SK-MEL-5 (cell line): ENCODE results near the gene COL5A1. TPM values are rescaled to one million over a fixed set of nuclear protein-coding genes. Genes with fewer than 3 reads are reported as not detected.
"Not testable (repeated sequence)": the region's sequence is repeated elsewhere in the genome, so short reads cannot be mapped to it uniquely, and the experiment has no call there.

Source experiments
- DNase-seq: peaks from one replicate; pipeline ENCODE4 v3.0.0-alpha.2; 2016; ENCODE audit warnings: low read depth, low spot score
- in situ Hi-C: cut with HindIII; loops from 2 replicates; pipeline ENCODE4 v1.10.0; 2016; ENCODE audit warnings: low sequenced_read_pairs, high pct_unique_total_duplicates, low pct_unique_long_range_greater_than_20kb
- total RNA-seq: library from RNA; depleted of rRNA; stranded (reverse); fragments of >200 nt; shearing (Covaris generic); gene quantifications from 2 replicates; pipeline ENCODE4 v1.2.3, GENCODE V29; 2014

Gene COL5A1
- total RNA-seq, 1 experiment from 2014 or later, result not detected

DNA sequence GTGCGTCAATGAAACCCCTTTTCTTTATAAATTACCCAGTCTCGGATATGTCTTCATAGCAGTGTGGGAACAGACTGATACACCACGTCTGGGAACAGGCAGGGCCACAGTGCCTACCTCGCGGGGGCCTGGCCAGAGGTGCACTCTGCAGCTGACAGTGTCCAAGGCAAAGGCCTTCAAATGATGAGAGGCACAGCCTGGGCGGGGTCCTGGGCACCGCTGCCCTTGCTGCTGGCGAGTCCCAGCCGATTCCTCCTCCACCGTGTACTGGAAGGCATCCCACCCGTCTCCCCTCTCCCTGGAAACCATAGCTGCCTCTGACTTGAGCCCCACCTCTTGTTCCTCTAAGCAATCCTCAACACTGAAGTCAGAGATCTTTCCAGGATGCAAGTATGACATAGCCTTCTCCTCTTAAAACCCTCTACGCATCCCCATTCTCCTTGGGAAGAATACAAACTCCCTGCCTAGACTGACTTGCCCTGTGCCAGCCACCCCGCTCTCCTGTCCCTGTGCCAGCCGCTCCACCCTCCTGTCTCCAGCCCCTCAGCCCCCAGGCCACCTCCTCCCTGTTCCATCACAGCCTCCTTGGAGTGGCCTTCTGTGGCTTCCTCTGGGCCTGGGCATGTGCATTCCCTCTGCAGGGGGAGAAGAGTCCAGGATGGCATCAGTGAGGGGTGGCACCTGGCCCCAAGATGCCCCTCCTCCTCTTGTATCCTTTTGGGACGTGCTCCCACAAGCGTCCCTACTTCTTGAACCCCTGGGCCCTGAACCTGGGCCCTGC, 8.1 kb upstream of the COL5A1 start:
- in situ Hi-C loops, result no loop called here
- DNase-seq, result no peak

DNA sequence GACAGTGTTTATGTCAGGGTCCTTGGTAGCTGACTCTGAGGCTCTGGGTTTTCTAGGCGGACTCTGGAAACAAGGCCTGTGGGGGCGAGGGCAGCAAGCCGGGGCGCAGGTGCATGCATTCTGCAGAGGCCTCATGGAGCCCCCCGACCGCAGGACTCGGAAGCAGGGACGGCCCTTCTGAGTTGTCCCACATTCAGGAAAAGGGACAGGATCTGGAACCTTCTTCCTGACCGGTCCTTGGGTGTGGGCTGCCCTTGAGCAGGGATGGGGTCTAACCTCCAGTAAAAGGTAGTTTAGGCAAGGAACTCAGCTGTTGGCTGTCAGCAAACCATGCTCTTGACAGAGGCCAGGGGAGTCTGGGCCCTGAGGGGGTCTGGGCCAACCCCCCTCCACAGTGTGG, 7.4 kb upstream of the COL5A1 start:
- no peak for DNase-seq
- in situ Hi-C loops, result no loop called here

DNA sequence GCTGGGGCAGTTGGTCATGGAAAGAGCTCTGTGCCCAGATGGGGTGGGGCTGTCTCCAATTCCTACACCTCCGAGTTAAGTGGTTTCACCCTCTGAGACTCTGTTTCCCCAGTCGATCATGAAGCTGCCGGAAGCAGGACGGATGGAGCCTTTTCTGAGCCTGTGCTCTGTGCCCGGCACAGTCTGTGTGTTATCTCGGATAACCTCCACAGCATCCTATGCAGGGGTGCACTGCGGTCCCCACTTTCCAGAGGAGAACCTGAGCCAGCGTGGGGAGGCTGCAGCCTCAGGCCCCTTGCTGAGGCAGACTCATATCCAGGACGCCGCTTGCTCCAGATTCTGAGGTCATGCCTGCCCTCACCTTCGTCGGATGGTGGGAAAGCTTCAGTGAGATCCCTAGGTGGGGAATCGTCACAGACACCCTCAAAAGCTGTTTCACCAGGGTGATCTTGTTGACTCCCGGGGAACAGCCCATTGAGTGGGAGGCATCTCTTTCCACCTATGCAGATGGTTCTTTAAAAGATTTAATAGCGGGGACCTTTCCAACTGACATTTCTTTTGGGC, 6.9 kb upstream of the COL5A1 start:
- in situ Hi-C loops, result no loop called here

DNA sequence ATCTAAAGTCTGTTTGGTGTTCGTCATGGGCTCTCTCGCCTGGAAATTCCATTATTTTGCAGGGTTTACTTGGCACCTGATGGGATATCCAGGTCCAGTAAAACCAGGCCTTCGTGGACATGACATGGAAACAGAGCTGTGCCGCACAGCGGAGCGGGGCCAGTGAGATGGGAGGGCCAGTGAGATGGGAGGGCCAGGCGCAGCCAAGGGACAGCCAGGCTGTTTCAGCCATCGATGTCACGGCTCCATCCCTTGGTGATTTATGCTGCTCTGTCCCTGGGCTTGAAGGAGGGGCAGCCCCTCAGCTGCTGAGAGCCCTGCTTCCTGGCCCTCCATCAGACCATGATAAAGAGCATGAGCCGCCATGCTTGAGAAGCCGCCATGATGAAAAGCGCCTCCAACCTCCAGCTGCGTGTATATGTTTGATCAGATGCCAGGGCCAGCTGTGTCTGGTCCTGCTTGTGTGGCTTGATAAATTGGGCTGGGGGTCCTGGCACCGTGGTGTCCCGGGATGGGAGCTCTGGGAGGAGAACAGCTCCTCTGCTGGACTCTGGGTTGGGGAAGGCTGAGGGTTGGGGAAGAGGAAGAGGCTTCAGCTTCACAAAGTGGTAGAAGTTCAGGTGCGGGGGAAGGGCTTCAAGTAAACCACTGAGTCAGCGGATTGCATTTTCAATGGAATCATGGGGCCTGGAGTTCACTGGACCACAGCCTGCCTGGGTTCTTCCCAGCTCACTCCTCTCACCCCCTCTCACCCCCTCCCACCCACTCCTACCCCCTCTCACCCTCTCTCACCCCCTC, 6.1 kb upstream of the COL5A1 start:
- in situ Hi-C loops, result no loop called here
- DNase-seq, result no peak

More for the DNA sequence above, 6.9 kb upstream of the COL5A1 start:
- no peak for DNase-seq

DNA sequence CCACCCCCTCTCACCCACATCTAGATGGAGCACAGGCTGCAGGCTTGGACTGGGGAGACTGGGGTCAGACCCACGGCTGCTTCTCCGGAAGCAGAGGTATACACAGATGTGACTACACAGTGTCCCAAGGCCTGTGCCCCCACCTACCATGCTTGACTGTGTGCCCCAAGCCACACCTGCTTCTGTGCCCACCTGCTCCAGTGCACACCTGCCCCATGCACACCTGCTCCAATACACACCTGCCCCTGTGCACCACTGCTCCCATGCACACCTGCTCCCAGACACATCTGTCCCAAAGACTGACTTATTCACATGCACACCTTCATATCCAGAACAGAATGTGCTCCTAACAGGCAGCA, 5.5 kb upstream of the COL5A1 start:
- in situ Hi-C loops, result no loop called here
- DNase-seq, result no peak

DNA sequence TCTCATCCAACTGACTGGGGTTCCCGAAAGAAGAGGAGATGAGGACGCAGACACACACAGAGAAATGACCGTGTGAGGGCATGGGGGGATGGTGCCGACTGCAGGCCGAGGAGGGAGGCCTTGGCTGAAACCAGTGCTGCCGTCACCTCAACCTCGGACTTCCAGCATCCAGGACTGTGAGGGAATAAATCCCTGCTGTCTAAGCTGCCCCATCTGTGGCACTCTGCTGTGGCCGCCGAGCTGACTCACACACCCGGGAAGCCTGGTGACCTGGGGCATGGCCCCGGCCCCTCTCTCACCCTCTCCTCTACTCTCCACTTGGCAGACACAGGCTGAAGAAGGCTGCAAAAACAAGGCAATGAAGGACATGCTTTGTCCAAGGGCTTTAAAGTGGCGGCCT, 4.4 kb upstream of the COL5A1 start:
- in situ Hi-C loops, result no loop called here
- no peak for DNase-seq

DNA sequence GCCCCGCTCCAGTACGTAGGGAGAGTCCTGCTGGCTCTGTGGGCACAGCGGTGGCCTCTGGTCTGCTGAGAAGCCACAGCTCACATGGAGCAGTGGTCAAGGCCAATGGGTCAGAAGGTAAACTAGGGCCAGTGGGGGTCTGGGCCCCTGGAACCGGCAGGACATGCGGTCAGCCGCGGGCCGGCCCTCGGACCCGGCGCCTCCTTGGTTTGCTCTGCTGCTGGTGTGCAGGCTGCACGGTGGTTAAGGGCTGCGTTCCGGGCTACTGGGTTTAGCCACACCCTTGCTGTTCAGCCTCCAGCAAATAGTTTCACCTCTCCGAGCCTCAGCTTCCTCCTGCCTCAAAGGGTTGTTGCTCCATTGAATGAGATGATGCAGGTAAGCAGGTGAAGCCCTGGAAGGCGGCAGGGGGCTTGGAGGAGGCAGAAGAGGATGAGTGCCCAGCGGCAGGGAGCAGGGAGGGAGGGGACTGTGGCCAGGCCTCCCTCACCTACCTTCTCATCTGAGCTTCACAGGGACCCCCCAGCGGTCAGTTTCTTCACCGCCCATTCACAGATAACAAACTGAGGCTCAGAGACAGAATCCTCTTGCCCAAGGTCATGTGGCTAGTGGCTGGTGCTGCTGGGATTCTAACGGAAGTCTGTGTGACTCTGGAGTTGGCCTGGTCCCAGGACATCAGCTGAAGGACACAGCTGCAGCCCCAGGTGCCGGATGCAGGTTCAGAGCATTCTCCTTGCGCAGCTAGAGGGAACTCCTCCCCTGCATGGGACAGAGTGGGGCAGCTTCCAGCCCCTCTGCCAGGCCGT, 3.7 kb upstream of the COL5A1 start:
- in situ Hi-C loops, result no loop called here

DNA sequence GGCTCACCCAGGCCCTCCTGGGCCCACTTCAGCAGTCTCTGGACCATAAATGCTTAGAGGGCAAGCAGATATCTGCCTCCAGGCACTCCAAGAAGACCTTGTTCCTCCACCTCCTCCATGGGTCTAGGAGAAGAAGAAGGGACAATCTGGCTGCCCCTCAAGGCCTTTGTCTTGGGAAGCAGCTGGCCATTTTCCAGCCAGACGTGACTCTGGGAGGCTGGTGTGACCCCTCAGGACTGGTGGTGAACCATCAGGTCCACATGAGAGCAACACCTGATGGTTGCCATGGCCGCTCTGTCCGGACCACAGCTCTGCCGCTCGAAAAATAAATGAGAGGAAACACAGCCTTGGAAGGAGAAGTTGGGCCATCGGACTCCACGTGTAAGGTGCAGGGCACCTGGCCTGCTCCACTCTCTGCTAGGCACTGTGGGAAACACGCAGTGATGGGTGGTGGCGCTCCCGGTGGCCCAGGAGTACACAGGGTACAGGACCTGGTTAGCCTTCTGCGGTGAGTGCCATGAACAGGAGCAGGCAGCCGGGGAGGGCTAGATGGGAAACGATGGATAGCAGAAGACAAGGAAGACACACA, 3.0 kb upstream of the COL5A1 start:
- in situ Hi-C loops, result no loop called here
- no peak for DNase-seq

More for the DNA sequence above, 3.7 kb upstream of the COL5A1 start:
- no peak for DNase-seq

DNA sequence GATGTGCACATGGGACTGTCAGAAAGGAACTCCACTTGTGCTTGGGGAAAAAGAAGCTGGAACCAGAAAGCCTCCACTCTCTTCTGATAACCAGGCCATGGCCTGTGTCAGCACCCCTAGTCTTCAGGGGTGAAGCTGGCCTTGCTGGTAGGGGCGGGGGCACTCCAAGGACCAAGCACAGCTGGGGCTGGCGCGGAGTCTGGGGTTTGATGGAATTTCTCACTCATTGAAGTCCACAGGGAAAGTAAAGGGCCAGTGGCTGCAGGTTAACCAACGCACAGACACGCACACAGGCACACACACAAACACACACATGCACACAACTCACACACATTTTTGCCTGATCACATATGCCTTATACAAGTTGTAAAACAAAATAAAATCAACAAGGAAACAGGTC, 1.6 kb upstream of the COL5A1 start:
- in situ Hi-C loops, result no loop called here
- no peak for DNase-seq

DNA sequence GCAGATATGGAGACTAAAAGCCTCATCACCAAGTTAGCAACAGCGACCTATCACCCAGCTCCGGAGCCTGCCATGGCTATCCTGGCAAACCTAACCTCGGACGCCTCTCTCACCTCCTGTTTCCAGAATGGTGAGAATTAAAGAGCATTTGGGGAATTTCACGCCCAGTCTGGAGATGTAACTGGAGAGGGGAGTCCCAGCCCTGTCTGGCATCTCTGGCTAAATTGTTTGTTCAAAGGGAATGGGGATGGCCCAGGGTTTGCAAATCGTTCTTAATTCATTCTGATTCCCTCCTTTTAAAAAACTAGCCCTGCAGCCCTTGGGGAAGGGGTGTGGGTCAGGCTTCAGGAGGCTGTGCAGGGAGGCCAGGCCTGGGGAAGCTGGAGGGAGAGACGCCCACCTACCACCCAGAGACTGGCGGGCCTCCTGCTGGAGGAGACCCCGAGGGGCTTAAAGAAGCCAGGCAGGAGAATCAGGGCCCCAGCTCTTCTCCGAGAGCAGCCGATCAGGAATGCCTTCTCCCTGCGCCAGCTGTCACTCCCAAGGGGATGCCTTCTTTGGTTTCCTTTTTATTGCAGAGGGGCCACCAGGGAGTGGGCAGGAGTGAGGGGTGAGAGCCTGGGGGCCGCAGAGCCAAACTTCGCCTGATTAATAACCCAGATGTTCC, 964 bp upstream of the COL5A1 start:
- in situ Hi-C loops, result no loop called here
- DNase-seq, result no peak

DNA sequence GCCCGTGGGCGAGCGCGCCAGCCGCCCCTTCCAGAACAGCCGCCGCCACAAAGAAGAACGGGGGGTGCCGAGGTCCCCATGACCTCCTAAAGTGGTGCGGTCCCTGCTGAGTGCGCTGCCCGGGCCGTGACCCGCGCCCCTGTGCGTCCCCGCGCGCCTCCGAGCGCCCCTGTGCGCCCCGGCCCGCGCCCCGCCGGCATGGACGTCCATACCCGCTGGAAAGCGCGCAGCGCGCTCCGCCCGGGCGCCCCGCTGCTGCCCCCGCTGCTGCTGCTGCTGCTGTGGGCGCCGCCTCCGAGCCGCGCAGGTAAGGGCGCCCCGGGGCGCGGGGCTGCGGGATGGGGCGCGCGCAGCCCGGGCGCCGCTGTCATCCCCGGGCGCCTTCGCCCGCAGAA, 384 bp downstream of the COL5A1 start:
- in situ Hi-C loops, result no loop called here
- no peak for DNase-seq

DNA sequence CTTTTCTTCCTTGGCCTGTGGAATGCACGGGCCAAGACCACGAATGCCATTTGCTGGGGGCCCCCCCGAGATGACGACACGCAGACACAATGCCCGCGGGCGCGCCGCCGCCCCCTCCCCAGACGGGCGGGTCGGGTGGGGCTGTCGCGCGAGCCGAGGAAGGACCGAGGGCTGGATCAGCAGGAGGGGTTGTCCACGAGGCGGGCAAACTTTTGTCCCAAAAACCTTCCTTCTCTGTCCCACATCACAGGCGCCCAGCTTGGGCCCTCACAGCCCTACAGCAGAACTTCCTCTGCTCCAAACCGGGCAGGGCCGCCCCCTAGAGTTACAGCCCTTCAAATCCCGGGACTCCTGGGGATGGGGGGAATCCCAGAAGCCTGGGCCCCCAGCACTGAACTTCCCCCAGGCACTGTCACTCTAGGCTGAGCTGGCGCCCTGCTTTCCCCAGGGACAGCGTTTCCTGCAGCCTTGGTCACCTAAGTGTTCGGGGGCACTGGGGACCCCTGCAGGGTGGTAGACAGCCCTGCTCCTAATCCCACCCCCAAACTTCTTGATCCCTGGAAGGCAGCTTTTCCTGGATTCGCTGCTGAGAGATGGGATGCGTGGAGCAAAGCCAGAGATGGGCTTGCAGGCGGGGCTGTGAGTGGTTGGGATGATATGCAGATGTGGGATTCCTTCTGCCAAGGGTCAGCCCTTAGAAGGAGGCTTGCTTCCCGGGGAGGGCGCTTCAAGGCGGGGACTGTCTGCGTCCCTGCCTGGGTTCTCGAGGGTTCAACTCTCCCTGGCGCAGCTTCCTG, 980 bp downstream of the COL5A1 start:
- in situ Hi-C loops, result no loop called here
- DNase-seq, result no peak

DNA sequence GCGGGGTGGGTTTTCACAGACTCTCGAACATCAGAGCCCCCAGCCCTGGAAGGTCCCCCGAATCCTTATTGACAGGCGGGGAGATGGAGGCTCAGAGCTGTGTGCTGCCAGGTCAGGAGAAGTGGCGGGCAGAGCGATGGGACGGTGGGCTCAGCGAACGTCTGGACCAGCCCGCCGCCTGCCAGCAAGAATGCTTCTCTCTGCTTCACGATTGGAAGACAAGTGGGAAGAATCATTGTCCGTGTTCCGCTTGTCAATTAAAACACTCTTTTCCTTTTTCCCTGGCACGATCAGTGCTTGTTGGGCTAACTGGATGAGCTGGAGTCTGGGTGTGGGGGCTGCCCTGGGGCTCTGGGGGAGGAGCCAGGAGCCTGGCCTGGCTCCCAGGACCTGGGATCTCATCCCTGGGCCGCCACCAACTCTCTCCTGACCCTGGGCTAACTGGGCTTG, 1.6 kb downstream of the COL5A1 start:
- in situ Hi-C loops, result no loop called here
- no peak for DNase-seq

DNA sequence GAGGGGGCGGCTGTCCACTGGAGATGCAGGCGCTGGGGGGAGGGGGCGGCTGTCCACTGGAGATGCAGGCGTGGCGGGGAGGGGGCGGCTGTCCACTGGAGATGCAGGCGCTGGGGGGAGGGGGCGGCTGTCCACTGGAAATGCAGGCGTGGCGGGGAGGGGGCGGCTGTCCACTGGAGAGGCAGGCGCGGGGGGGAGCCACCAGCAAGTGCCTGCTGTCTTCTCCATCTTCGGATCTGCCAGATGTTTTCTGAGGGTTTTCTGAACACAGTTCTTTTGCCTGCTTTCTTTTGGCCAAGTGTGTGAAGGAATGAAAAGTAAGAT, 2.8 kb downstream of the COL5A1 start:
- DNase-seq, in situ Hi-C loops: not testable (repeated sequence)

DNA sequence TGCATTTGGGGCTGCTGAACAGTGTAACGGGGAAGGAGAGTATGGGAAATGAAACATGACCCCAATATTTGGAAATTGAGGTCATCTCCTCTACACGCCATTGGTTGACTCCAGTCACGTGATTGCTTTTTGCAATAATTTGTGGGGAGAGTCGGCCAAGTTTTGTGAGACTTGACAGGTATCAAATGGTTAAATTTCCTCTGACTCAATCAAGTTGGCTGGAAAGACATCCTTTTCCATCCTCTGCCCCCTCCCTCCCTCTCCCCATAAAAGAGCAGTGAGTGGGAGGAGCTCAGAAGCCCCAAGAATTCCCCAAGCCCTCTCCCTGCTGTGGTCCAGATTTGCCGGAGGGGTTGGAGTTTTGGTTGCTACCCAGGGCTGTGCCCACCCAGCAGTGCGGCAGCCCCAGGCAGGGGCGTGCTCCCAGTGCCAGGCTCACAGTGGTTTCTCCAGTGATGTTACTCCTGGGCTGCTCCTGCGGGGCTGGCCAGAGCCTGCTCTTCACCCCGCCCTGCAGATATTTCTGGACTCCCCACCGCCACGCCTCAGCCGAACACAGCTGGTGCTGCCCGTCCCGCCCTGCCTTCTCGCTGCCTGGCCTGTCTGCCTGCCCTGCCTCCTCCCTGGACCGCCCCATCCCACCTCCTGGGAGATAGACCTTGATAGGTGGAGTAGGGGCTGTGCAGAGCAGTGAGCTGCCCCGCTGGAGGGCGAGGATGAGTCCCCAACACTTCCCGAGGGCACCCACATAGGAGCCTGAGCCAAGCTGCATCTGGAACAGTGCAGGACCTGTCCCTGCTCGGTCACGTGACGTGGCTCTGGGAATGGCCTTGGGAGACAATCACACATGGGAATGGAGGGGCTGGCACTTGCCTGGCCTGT, 3.4 kb downstream of the COL5A1 start:
- in situ Hi-C loops, result no loop called here

More for the DNA sequence above, 3.4 kb downstream of the COL5A1 start:
- DNase-seq, result no peak
